ENCODE measurements around the gene TRIM17. TPM values are rescaled to one million over a fixed set of nuclear protein-coding genes. Genes with fewer than 3 reads are reported as not detected.

TRIM17 gene
- total RNA-seq, 1 donor from 2014 or later, result 1.2 TPM

DNA sequence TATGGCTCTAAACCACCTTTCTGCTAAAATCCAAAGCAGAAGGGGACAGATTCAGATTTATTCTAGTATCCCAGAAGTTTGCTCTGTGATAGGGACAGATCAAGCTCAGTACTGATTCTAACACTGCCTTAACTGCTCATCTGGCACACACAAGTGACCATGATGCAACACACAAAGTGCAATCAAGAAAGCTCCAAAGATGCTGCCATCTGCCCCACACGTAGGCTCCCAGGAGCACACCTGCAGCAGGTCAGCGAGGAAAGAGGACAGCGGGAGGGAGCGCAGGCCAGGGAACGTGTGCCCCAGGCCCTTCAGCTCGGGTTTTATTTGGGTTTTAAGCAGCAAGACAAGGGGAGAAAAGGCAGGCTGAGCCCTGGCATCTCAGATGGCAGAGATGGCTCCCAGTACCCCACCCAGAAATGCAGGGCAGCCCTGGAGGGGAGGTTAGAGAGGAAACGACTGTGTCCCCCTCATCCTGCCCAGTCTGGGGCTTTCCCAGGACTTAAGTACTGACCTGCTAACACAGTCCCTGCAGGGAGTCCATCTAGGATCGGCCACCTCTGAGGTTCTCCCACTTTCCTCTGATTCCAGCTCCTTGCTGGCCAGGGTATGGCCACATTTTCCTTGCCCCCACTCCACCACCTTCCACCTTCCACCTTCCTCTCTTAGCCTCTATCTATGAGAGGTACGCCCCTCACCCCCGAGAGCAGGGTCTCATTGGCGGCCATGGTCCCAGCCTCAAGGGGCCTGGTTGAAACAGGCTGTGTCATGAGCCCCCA, 11.3 kb downstream of the TRIM17 start:
- TF ChIP-seq, protein P1, sequence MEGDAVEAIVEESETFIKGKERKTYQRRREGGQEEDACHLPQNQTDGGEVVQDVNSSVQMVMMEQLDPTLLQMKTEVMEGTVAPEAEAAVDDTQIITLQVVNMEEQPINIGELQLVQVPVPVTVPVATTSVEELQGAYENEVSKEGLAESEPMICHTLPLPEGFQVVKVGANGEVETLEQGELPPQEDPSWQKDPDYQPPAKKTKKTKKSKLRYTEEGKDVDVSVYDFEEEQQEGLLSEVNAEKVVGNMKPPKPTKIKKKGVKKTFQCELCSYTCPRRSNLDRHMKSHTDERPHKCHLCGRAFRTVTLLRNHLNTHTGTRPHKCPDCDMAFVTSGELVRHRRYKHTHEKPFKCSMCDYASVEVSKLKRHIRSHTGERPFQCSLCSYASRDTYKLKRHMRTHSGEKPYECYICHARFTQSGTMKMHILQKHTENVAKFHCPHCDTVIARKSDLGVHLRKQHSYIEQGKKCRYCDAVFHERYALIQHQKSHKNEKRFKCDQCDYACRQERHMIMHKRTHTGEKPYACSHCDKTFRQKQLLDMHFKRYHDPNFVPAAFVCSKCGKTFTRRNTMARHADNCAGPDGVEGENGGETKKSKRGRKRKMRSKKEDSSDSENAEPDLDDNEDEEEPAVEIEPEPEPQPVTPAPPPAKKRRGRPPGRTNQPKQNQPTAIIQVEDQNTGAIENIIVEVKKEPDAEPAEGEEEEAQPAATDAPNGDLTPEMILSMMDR (IDR thresholded peaks at IDR 0.05), result no peak
- TF ChIP-seq POLR2AphosphoS5 (IDR thresholded peaks at IDR 0.05; ENCODE audit: insufficient read depth in 1 of 2, low read depth in 1 of 2) (no peak), POLR2A (IDR thresholded peaks at IDR 0.05) (no peak)
- intact Hi-C loops (cut with DNase I), result loop anchor here (5.0 kb wide), 1 partner anchor 263 kb away; the partner anchor contains the start of gene GUK1
- peak overlapping the region; percentile 87 for H3K27ac ChIP-seq
- H3K4me1 ChIP-seq, result peaks cover 60% of the 10 kb centered on the region
- peaks cover 0 to 14% of the 10 kb centered on the region in 2 donors for H3K36me3 ChIP-seq
- H3K4me3 ChIP-seq, result peak overlapping the region; percentile 75 to 86
- DNase-seq (ENCODE audit: extremely low spot score in 2 of 2), result no peak
- H3K9me3 ChIP-seq, result no peaks in the 10 kb centered on the region
- no peaks in the 10 kb centered on the region for H3K27me3 ChIP-seq

GRCh38 chr1:228404107-228404720, 12.4 kb downstream of the TRIM17 start:
- intact Hi-C loops (cut with DNase I), result no loop called here
- Histone ChIP-seq H3K4me3 (peak overlapping the region in 1 of 2 donors; percentile 86), H3K4me1 (peaks cover 54% of the 10 kb centered on the region), H3K27me3 (no peaks in the 10 kb centered on the region), H3K36me3 (peaks cover 0 to 21% of the 10 kb centered on the region in 2 donors), H3K27ac (no peak overlapping the region), H3K9me3 (no peaks in the 10 kb centered on the region)
- DNase-seq (ENCODE audit: extremely low spot score in 2 of 2), result no peak
- TF ChIP-seq POLR2AphosphoS5 (IDR thresholded peaks at IDR 0.05; ENCODE audit: insufficient read depth in 1 of 2, low read depth in 1 of 2) (no peak), POLR2A (IDR thresholded peaks at IDR 0.05) (no peak)
- TF ChIP-seq, protein P1 (IDR thresholded peaks at IDR 0.05), result no peak

- TF ChIP-seq POLR2A (IDR thresholded peaks at IDR 0.05) (no peak), POLR2AphosphoS5 (IDR thresholded peaks at IDR 0.05; ENCODE audit: insufficient read depth in 1 of 2, low read depth in 1 of 2) (no peak)
- TF ChIP-seq, protein P1 (IDR thresholded peaks at IDR 0.05), result no peak
- peaks cover 44% of the 10 kb centered on the region for H3K4me1 ChIP-seq
- intact Hi-C loops (cut with DNase I), result no loop called here
These were observed 13.4 kb downstream of the TRIM17 start for GRCh38 chr1:228403231-228403631.

DNA sequence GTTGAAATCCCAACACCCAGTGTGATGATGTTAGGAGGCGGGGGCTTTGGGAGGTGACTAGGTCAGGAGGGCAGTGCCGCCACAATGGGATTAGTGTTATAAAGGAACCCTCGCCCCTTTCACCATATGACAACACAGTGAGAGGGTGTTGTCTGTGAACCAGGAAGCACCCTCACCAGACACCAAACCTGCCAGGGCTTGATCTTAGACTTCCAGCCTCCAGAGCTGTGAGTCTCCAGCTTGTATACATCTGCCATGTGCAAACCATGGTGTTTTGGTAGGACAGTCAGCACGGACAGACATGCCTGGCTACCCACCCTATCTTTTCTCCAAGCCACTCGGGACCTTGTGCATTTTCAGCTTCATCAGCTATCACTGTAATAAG, 14.0 kb downstream of the TRIM17 start:
- peaks cover 0 to 21% of the 10 kb centered on the region in 2 donors for H3K36me3 ChIP-seq

More at GRCh38 chr1:228403231-228403631, 13.4 kb downstream of the TRIM17 start:
- Histone ChIP-seq H3K36me3 (peaks cover 0 to 21% of the 10 kb centered on the region in 2 donors), H3K27ac (no peak overlapping the region), H3K4me3 (no peak overlapping the region), H3K27me3 (no peaks in the 10 kb centered on the region), H3K9me3 (no peaks in the 10 kb centered on the region)
- no peak for DNase-seq (ENCODE audit: extremely low spot score in 2 of 2)

More for the DNA sequence above, 14.0 kb downstream of the TRIM17 start:
- Histone ChIP-seq H3K27me3 (no peaks in the 10 kb centered on the region), H3K4me1 (peaks cover 38% of the 10 kb centered on the region), H3K9me3 (no peaks in the 10 kb centered on the region), H3K27ac (no peak overlapping the region), H3K4me3 (no peak overlapping the region)
- no peak for DNase-seq (ENCODE audit: extremely low spot score in 2 of 2)
- intact Hi-C loops (cut with DNase I), result no loop called here
- peak in 1 of 2 donors; percentile 14 for TF ChIP-seq POLR2AphosphoS5 (IDR thresholded peaks at IDR 0.05; ENCODE audit: insufficient read depth in 1 of 2, low read depth in 1 of 2)
- TF ChIP-seq POLR2A (IDR thresholded peaks at IDR 0.05), result no peak
- TF ChIP-seq, protein P1 (IDR thresholded peaks at IDR 0.05), result no peak

All from vagina (tissue), 2 donors.